ENCODE results near the gene STXBP4. TPM values are rescaled to one million over a fixed set of nuclear protein-coding genes. Genes with fewer than 3 reads are reported as not detected.

Gene STXBP4
- total and polyA plus RNA-seq, 7 donors: 0.53 to 4.1 (median 2.3) TPM

DNA sequence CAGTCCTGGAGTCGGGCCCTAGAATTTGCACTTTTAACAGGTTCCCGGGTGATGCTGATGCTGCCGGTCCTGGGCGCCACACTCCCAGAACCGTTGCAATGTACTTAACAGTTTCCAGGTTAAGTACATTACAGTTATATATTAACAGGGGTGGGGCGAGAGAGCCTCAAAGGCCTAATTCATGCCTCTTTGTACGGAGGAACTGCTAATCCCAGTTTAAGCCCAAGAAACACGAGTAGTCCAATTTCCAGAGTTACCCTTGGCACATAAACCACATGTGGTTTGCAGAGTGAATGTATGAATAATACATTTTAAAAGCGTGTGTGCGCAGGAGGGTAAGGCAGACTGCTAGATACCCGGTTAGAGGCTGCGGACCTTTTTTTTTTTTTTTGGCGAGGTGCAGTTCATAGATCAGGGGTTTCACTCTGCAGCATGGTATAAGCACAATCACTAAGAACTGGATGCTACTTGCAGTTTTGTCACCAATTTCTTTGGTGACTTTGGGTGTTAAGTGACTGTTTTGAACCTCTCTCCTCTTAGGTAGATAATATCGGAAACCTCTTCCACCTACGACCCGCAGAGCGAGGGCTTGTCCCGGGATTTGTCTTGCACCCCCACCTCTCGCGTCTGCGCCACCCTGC is 824 bp upstream of the STXBP4 start:
- Histone ChIP-seq H3K9me3 (no peaks in the 10 kb centered on the region), H3K27me3 (ENCODE audit: insufficient read depth in 3 of 3, low read length in 2 of 3) (no peaks in the 10 kb centered on the region), H3K36me3 (ENCODE audit: insufficient read depth in 1 of 2, low read depth in 1 of 2) (peaks cover 0 to 22% of the 10 kb centered on the region in 2 donors), H3K27ac (peak overlapping the region; percentile 83), H3K4me3 (peak overlapping the region; percentile 92), H3K4me1 (peaks cover 14% of the 10 kb centered on the region)
- no peak for DNase-seq
- ATAC-seq: peak in 2 of 4 donors; percentile 2 to 7
- intact Hi-C loops (cut with DNase I): no loop called here
- TF ChIP-seq, protein P1, sequence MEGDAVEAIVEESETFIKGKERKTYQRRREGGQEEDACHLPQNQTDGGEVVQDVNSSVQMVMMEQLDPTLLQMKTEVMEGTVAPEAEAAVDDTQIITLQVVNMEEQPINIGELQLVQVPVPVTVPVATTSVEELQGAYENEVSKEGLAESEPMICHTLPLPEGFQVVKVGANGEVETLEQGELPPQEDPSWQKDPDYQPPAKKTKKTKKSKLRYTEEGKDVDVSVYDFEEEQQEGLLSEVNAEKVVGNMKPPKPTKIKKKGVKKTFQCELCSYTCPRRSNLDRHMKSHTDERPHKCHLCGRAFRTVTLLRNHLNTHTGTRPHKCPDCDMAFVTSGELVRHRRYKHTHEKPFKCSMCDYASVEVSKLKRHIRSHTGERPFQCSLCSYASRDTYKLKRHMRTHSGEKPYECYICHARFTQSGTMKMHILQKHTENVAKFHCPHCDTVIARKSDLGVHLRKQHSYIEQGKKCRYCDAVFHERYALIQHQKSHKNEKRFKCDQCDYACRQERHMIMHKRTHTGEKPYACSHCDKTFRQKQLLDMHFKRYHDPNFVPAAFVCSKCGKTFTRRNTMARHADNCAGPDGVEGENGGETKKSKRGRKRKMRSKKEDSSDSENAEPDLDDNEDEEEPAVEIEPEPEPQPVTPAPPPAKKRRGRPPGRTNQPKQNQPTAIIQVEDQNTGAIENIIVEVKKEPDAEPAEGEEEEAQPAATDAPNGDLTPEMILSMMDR (IDR thresholded peaks at IDR 0.05): no peak
- WGBS, 3 donors: 0 to 2% (median 2%) methylated on average over 17 to 21 of the region's 21 CpGs

DNA sequence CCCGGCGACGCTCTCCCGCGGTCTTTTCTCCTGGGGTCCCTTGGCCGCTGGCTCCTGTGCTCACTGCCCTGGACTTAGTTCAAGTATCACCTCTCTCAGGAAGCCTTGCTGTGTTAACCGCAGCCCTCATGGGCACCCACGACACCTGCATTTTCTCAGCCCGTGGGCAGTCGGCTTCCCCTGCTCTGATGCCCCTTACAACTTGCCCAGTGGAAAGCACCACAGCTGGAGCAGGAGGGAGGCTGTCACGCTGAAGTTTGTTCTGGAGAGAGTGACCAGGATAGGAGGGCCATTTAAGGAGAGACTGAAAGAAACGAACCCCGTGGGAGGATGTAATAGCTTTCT is 395 bp downstream of the STXBP4 start:
- DNase-seq: peak in 1 of 2 donors; percentile 56
- TF ChIP-seq, protein P1 (IDR thresholded peaks at IDR 0.05): no peak

DNA sequence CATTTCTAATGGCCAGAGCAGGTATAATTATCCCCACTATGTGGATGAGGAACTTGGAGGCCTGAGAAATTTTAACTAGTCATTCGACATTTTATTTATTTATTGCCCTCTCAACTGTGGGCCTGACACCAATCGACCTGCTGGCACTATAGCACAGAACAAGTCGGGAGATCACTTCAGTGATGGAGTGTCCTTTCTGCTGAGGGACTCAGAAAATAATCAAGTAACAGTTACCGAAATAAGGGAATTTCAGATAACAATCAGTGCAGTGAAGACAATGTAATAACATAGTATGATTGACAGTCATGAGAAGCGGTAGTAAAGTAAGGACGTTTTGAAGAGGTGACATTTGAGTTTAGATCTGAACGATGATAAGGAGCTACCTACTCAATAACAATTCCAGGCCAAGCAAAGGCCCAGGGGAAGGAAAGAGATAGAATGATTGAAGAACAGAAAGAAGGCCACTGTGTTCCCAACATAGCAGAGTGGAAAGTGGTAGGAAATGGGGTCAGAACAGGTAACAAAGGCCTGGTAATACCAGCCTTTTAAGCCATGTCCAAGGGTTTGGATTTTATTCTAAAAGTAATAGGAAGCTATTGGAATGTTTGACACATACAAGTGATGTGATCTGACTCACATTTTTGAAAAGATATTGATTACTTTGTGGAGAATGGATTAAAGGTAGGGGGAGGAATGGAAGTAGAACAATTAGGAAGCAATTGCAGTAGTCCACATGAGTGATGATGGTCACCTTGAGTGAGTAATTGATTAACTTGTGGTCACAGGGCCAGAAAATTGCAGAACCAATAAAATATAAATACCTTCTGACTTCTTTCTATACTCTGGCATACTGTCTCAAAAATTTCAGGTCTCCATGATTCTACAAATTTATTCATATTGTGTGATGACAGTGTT is 1.4 kb downstream of the STXBP4 start:
- H3K27ac ChIP-seq: peak overlapping the region; percentile 83
- peaks cover 0 to under 1% of the 10 kb centered on the region in 2 donors for H3K36me3 ChIP-seq (ENCODE audit: insufficient read depth in 1 of 2, low read depth in 1 of 2)
- no peaks in the 10 kb centered on the region for H3K9me3 ChIP-seq
- DNase-seq: no peak
- peak overlapping the region; percentile 92 for H3K4me3 ChIP-seq
- 51 to 59% (median 52%) methylated on average over 7 of the region's 7 CpGs for WGBS, 3 donors
- ATAC-seq: no peak
- peaks cover 14% of the 10 kb centered on the region for H3K4me1 ChIP-seq
- intact Hi-C loops (cut with DNase I): no loop called here
- TF ChIP-seq, protein P1 (IDR thresholded peaks at IDR 0.05): no peak
- no peaks in the 10 kb centered on the region for H3K27me3 ChIP-seq (ENCODE audit: insufficient read depth in 3 of 3, low read length in 2 of 3)

More for the DNA sequence above, 395 bp downstream of the STXBP4 start:
- peak overlapping the region; percentile 83 for H3K27ac ChIP-seq
- no peaks in the 10 kb centered on the region for H3K9me3 ChIP-seq
- intact Hi-C loops (cut with DNase I): no loop called here
- WGBS, 3 donors: 0 to 2% (median 1%) methylated on average over 13 of the region's 13 CpGs
- H3K36me3 ChIP-seq (ENCODE audit: insufficient read depth in 1 of 2, low read depth in 1 of 2): peaks cover 0 to 10% of the 10 kb centered on the region in 2 donors
- H3K4me1 ChIP-seq: peaks cover 14% of the 10 kb centered on the region
- peak; percentile 55 to 69 (median 58) for ATAC-seq
- no peaks in the 10 kb centered on the region for H3K27me3 ChIP-seq (ENCODE audit: insufficient read depth in 3 of 3, low read length in 2 of 3)
- peak overlapping the region; percentile 92 for H3K4me3 ChIP-seq

DNA sequence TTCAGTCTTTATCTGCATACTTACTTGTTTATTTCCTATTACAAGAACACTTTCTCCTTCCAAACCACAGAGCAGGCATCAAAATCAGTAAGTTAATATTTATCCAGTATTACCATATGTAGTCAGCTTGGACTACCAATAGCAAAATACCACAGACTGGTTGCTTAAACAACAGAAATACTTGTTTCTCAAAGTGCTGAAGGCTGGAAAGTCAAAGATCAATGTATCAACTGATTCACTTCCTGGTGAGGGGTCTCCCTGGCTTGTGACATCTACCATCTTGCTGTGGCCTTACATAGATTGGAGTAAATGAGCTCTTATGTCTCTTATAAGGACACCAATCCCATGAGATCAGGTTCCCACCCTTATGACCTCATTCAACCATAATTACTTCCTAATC is 2.6 kb downstream of the STXBP4 start:
- Histone ChIP-seq H3K9me3 (no peaks in the 10 kb centered on the region), H3K27me3 (ENCODE audit: insufficient read depth in 3 of 3, low read length in 2 of 3) (no peaks in the 10 kb centered on the region), H3K27ac (no peak overlapping the region), H3K4me1 (peaks cover 14% of the 10 kb centered on the region), H3K36me3 (ENCODE audit: insufficient read depth in 1 of 2, low read depth in 1 of 2) (no peaks in the 10 kb centered on the region), H3K4me3 (no peak overlapping the region)
- TF ChIP-seq, protein P1 (IDR thresholded peaks at IDR 0.05): no peak
- DNase-seq (no peak), ATAC-seq (no peak)
- intact Hi-C loops (cut with DNase I): no loop called here
